ENCODE measurements around the gene KCNA10. TPM values are rescaled to one million over a fixed set of nuclear protein-coding genes. Genes with fewer than 3 reads are reported as not detected.
A peak's percentile ranks its signal among the peaks of the same experiment; 100 is the strongest.
"Not testable (repeated sequence)": the region's sequence is repeated elsewhere in the genome, so short reads cannot be mapped to it uniquely, and the experiment has no call there.

The KCNA10 gene
- total RNA-seq, 1 experiment from 2014 or later, result not detected

DNA sequence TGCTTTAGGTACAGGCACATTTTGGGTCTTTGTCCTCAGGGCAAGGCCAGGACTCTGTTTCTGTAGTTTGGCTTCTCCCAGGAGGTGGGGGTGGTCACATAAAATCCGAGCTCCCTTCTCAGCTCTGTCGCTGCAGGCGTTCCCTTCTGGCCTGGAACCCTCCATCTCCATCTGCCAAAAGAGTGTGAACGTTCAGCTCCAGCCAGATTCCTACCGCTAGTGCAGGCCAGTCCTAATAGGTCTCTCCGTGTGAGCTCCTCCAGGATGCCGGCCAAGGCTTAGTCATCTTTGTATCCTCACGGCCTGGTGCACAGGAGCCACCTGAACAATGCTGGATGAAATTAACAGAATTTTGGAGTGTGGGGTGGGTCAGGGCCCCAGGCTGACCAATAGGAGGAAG, 19.9 kb upstream of the KCNA10 start:
- peak; percentile 100 for DNase-seq (ENCODE audit: low spot score)
- in situ Hi-C loops (cut with HindIII; ENCODE audit: low sequenced_read_pairs), result no loop called here

DNA sequence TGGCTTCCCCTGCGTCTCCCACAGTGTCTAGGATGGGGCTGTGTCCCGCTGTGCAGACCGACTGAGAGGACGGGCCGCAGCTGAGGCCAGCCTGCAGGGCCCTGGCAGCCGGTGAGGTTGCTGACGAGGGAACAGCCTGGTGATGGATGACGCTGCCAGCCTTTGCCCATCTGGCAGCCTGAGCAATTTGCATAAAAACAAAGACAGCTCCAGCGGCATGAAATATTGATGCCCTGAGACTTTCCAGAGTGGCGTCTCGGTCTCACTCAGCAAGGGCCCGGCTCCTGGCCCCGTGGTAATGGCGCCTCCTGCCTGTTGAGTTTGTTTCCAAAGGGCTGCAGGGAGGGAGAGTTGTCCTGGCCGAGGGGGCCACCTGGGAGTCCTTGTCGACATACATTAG, 19.1 kb upstream of the KCNA10 start:
- in situ Hi-C loops (cut with HindIII; ENCODE audit: low sequenced_read_pairs), result no loop called here
- peak; percentile 91 for DNase-seq (ENCODE audit: low spot score)

DNA sequence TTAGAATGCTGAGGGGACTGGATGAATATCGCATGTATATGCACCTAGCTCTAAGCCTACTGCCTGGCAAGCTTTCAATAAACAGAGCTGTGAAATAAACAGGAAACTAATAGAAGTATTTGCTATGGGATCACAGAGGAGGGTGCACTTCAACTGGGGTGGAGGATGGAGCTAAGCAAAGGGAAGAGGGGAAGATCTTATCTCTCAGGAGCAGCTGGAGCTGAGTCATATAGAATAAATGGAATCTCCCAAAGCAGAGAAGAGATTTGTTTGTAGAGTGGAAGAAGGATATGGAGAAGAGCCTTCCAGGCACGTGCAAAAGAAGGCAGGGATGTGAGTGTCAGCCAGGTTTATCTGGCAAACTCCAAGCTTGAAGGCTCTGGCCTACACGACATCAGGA, 17.0 kb upstream of the KCNA10 start:
- in situ Hi-C loops (cut with HindIII; ENCODE audit: low sequenced_read_pairs), result no loop called here

DNA sequence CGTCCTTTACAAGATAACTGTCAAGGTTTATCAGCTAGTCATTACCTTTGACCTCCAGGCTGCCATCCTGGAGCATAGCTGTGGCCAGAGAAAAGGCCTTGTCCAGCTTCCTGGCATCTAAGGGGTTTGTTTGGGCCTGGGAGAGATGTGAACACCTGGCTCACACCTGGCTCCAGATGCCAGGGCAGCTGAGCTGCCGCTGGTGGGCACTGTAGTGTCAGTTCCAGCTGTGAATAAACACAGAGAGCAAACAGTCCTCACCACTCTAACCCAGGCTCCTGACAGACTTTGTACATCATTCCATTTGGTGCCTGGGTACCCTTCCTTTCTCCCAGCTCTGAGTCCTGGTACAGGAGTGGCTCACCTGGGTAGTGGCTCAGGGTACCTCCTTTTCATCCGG, 14.3 kb upstream of the KCNA10 start:
- DNase-seq (ENCODE audit: low spot score), result no peak
- in situ Hi-C loops (cut with HindIII; ENCODE audit: low sequenced_read_pairs), result no loop called here

More for the DNA sequence above, 17.0 kb upstream of the KCNA10 start:
- no peak for DNase-seq (ENCODE audit: low spot score)

DNA sequence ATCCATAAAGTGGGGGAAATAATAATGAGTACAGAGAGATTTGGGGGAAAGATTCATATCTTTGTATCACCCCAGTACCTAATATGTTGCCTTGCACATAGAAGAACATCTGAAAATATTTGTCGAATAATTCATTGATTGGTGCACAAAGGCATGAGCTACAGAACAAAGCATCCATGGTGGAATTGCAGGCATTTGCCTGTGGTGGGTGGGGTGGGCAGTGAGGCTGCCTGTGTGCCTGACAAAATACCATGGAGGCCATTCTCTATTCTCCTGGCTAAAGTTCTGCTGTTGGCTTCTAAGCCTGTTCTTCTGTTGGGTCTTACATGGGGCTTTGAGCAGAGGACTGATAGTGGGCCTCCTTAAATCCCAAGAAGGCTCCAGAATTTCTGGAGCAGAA, 10.0 kb upstream of the KCNA10 start:
- no peak for DNase-seq (ENCODE audit: low spot score)
- in situ Hi-C loops (cut with HindIII; ENCODE audit: low sequenced_read_pairs), result no loop called here

DNA sequence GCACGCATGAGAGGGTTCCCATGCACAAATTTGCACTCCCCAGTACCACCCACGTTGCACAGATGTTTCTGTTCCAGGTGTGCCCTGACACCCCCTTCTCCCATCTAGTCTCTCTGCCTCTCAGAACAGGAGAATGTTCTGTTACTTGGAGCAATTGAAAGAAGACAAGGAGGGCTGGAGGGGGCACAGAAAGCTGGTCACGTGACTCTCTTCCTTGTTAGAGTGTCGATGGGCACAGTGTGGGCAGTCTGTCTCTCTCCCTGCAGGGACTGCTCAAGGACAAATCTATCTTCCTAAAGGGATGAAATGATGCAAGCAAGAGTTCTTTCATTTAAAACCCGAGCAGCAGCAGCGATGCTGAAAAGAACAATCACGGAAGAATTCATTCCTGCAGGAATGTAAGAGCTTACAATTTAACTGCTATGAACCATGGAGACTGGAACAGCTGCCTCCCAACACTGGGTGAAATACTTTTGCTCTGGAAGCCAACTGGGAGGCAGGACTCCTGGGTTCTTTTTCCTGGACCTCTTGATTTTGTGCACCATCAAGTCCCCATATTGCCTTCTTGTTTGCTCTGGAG, 7.3 kb upstream of the KCNA10 start:
- in situ Hi-C loops (cut with HindIII; ENCODE audit: low sequenced_read_pairs), result no loop called here
- no peak for DNase-seq (ENCODE audit: low spot score)

DNA sequence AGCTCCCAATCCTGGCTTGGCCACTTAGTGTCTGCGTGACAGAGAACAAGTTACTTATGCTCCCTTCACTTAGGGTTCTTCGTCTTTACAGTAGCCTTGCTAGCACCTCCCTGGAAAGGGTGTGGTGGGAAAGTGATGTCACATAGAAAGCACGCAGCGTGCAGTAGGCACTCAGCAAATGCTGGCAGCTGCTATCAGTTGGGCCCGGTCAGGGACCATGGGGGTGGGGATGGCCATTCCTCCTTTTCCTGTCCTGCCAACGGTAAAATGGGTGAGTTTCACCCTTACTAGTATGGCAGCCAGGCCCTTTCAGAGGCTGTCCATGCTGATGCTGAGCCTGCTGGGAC, 6.2 kb upstream of the KCNA10 start:
- in situ Hi-C loops (cut with HindIII; ENCODE audit: low sequenced_read_pairs), result no loop called here
- DNase-seq (ENCODE audit: low spot score), result no peak

DNA sequence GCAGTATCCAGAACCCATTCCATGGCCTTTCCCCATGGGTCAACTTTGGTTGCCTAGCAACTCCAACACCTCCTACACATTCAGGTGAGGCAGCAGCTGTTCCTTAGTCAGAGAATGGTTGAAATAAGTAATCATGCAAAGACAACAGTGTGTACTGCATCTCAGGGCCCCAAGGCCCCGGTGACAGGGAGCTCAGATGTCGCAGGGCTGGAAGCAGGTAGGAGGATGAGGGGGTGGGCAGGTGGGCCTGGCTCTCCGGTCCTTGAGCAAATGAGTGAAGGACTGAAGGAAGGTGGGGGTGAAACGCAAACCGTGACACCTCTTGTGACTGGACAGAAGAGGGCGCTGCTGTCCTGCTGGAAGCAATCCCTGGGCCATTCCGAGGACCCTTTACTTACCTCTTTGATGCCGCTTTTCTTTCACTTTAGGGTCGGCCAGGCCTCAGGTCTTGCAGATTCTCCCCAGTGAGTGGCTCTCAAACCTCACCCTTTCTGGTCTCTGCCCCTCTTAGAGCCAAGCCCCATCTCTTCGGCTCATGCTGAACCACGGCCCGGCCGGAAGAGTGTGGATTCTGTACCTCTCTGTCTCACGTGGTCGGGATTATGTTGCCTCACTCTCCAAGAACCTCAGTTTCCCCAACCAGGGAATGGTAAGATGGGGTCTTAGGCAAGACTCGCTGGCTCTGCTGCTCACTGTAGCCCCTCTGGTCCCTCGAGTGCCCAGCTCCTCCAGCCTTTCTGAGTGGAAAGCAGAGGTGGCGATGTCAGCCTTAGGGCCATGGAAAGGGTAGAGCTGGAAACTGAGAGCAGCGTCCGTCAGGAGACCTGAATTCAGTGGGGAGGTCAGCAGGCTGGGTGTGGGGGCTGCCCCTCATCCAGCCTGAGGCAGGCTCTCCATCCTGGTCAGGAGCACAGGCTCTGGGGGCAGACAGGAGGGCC, 5.6 kb upstream of the KCNA10 start:
- in situ Hi-C loops (cut with HindIII; ENCODE audit: low sequenced_read_pairs), result no loop called here
- DNase-seq (ENCODE audit: low spot score), result peak; percentile 79

DNA sequence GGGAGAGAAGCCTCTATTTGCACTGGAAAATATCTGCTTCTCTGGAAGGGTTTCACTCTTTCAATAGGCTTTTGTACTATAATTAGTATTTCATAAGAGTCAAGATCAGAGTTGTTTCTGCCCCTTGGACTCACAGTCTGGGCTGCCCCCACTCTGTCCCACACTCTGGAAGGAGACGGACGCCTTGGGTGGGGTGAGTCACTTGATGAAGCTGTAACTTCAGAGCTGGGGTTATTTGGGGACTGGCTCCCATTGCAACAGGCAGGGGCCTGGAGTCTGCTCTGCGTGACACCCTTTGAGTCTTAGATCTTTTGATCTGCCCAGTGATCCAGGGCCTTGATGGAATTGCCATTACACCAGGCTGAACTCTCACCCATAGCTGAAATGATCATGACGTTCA, 4.0 kb upstream of the KCNA10 start:
- no peak for DNase-seq (ENCODE audit: low spot score)
- in situ Hi-C loops (cut with HindIII; ENCODE audit: low sequenced_read_pairs), result no loop called here

DNA sequence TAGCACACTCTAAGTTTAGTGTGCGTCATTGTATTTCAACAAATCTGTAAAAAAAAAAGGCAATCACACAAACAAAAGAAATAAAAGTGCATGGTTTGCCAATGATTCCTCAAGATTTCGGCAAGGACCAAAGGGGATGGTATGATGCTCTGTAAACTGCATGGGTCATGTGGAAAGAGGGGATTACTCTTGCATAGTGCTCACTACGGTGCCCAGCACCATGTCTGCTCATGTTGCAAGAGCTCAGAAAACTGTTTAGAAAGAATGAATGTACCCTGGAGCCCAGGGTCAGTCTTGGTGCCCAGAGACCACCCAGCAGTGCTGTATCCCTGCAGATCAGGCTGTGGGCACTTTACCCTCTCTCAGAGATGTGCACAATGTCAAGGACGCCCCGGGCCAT, 3.6 kb upstream of the KCNA10 start:
- in situ Hi-C loops (cut with HindIII; ENCODE audit: low sequenced_read_pairs), result no loop called here

DNA sequence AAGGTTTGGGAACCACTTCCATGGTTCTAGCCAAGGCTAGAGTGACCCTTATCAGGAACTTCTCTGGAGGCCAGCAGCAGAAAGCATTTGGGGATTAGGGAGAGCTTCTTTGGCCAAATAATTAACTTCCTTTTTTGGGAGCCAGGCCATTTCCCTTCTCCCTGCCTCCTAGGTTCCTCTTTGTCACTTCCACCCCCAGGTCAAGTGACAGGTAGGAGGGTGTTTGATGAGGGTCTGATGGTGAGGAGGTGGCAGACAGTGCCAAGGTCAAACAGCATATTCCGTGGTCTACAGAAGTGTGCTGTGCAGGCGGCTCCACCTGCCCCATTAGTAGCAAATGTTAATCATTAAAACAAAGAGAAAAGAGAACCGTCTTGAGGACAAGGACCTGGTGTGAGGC, 1.9 kb upstream of the KCNA10 start:
- no peak for DNase-seq (ENCODE audit: low spot score)
- in situ Hi-C loops (cut with HindIII; ENCODE audit: low sequenced_read_pairs), result no loop called here

More for the DNA sequence above, 3.6 kb upstream of the KCNA10 start:
- no peak for DNase-seq (ENCODE audit: low spot score)

DNA sequence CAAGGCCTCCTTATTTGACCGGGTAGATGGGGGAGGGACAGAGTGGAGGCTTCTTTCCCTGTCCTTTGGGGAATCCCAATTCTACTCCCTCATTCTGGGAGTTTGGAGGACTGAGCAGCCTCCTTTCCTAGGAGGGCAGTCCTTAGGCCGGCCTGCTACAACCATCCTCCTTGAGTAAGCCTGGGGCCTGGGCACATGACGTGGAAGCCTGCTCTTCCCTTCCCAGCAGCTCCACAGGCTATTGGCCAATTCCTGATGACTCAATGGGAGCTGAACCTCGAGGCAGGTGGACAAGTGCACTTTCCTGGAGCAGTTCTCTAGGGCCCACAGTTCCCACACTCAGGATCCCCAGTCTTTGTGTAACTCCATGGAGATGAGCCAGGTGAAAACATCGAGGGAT, 3.1 kb downstream of the KCNA10 start:
- DNase-seq (ENCODE audit: low spot score), result no peak
- in situ Hi-C loops (cut with HindIII; ENCODE audit: low sequenced_read_pairs), result no loop called here

DNA sequence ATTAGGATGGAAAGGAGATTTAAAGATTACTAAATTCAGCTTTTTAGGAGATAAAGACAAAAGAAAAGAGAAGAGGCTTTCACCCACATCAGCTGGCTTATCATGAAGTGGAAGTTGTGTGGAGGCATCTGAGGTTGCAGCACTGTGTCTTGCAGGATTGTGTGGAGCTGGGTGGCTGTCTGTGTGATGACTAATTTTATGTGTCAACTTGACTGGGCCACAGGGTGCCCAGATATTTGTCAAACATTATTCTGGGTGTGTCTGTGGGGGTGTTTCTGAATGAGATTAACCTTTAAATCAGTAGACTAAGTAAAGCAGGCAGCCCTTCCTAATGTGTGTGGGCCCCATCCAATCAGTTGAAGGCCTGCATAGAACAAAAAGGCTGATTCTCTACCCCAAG, 3.9 kb downstream of the KCNA10 start:
- no peak for DNase-seq (ENCODE audit: low spot score)
- in situ Hi-C loops (cut with HindIII; ENCODE audit: low sequenced_read_pairs), result no loop called here

DNA sequence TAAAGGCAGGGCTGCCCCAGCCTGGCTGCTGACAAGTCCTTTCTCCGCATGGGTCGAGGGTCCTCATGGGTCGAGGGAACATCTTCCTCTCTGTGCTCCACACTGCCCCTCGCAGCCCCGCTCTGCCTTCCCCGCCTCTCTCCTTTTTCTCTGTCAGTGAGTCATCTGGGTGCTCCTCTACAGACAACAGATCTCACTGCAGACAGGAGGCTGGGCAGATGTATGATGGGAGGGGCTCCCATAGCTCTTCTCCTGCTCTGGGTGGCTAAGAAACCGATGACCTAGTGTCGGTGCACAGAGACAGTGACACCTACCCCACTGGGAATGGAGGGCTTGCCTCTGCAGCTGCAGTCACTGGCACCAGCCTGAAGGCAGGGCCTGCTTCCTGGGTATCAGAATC, 5.5 kb downstream of the KCNA10 start:
- in situ Hi-C loops (cut with HindIII; ENCODE audit: low sequenced_read_pairs), result no loop called here
- no peak for DNase-seq (ENCODE audit: low spot score)

DNA sequence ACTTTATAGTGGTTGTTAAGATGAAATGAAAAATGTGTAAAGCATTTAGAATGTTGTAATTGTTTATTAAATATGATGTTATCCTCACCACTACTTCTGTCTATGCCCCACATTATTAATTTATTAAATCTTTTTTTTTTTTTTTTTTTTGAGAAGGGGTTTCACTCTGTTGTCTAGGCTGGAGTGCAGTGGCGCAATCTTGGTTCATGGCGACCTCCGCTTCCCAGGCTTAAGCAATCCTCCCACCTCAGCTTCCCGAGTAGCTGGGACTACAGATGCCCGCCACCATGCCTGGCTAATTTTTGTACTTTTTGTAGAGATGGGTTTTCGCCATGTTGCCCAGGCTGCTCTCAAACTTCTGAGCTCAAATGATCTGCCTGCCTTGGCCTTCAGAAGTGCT, 7.5 kb downstream of the KCNA10 start:
- DNase-seq (ENCODE audit: low spot score), result no peak
- in situ Hi-C loops (cut with HindIII; ENCODE audit: low sequenced_read_pairs), result no loop called here

DNA sequence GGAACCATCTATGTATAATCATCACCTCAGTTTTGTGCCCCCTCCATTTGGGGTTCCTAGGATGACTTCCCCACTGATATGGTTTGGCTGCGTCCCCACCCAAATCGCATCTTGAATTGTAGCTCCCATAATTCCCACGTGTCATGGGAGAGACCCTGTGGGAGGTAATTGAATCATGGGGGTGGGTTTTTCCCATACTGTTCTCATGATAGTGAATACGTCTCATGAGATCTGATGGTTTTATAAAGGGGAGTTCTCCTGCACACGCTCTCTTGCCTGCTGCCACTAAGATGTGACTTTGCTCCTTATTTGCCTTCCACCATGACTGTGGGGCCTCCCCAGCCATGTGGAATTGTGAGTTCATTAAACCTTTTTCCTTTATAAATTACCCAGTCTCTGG, 8.1 kb downstream of the KCNA10 start:
- DNase-seq (ENCODE audit: low spot score); in situ Hi-C loops (cut with HindIII; ENCODE audit: low sequenced_read_pairs): not testable (repeated sequence)

DNA sequence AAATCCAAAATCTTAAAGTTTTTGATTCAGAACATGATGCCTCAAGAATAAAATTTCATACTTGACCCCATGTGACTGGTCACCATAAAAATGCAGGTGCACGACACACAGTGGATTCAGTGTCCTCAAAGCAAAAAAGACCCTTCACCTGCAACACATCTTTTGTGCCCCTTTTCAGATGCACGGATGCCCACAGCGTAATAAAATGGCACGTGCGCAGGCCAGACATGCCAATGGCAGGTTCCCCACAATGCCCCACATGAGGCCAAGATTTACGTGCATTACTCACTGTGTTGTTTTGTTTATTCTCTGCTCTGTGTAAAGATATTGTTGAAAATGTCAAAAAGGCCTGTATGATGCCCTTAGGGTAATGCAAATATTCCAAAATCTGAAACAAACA, 9.3 kb downstream of the KCNA10 start:
- DNase-seq (ENCODE audit: low spot score), result no peak
- in situ Hi-C loops (cut with HindIII; ENCODE audit: low sequenced_read_pairs), result no loop called here

DNA sequence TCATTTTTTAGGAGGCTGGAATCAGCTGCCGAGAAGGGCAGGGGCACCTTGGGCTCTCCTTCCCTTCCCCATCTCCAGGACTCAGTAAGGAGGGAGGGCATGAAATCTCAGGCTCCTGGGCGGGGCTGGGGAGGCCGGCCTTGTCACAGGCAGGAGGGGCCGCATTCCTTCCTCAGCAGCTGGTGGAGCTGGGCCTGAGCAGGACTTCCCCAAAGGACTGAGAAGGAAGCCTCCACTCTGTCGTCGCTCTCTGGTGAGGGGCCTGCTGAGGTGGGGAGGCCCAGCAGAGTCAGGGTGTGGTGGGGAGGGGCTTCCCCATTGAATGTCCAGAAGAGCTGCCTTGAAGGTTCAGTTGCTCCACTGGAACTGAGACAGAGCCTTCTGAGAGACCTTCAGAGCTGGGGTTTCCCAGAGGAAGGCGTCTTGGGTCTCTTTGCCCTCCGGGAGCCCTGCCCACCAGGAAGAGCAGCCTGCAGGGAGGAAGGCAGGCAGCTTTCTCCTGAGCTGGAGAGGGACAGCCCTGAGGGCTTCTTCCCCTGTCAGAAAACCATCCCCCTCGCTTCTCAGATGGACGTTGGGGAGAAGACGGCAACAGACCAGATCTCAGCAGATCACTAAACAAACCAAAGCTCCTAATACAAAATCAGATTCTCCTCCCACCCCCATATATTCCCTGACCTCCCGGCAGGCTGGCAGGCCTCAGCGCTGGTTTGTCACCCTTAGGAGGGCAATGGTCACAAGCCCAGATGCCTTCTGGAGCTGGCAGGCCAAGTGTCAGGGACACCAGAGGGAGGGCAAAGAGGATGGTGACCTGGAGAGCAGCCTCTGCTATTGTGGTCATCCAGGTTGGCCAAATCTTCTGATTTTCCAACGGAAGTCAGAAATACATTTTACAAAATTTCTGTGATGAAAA, 10.7 kb downstream of the KCNA10 start:
- in situ Hi-C loops (cut with HindIII; ENCODE audit: low sequenced_read_pairs), result no loop called here
- no peak for DNase-seq (ENCODE audit: low spot score)

DNA sequence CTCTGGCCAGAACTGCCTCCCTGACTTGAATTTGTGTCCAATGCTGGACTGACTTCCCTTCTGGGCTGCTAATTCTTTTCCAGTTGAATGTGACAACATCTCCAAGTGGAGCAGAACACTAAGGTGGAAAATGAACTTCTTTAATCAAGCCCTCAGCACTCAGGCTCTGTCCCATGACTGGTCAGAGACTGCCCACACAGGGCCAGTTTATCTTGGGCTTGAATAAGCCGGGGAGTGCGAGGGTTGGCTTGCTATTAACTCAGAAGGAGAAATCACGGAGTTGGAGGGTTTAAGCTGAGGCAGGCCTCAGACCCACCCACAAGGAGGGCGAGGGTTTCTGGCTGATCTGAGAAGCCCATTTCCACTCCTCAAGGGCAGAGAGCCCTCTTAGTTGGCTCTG, 12.4 kb downstream of the KCNA10 start:
- no peak for DNase-seq (ENCODE audit: low spot score)
- in situ Hi-C loops (cut with HindIII; ENCODE audit: low sequenced_read_pairs), result no loop called here

DNA sequence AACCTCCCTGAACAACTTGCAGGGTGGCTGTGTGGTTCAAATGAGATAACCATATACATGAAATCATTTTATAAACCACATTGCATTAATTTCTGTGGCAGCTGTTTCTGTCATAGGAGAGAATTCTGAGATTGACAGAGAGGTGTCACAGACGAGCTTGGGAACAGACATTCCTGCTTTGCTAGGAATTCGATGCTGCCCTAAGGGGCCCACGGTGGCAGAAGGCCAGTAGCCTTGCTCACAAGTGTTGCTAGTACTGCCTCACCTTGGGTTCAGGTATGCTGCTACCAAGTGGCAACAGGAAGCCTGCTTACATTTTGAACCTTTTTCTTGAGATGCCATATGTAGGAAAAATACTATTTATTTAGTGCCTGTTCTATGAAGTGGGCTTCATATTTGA, 13.4 kb downstream of the KCNA10 start:
- in situ Hi-C loops (cut with HindIII; ENCODE audit: low sequenced_read_pairs), result no loop called here

More for the DNA sequence above, 13.4 kb downstream of the KCNA10 start:
- no peak for DNase-seq (ENCODE audit: low spot score)
